ENCODE results near the gene TMPRSS13.
"Not testable (repeated sequence)": the region's sequence is repeated elsewhere in the genome, so short reads cannot be mapped to it uniquely, and the experiment has no call there.

TMPRSS13 gene

DNA sequence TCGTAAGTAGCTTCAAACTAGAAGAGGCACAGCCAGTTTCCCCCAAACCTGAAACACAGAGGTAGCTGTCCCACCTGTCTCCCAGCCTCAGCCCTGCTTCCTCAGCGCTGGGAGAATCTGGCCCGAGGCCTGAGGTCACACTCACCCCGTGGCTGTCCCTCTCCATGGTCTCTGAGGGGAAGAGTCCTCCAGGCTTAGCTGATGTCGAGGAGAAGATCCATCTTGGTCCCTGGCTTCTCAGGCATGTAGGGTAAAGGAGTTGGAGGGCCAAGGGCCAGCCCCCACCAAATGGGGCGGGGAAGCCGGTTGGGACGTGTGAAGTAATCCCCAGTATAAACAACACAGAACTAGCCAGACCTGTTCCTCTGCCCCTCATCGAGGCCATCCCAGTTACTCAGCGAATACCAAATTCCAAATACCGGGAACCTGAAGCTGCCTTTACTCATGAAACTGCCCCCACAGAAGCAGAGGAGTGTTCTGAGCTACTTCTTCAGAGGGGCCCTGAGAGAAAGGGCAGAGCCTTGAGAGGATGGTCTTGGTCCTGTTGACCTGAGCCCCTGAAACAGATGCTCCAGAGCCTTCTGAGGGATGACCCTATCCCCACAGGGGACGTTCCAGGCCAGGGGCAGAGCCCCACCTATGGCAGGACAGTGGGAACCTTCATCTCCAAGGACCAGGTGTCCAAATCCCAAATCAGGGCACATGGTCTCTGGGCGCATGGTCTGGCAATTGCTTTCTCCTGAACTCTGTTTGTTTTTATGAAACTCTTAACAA is at the start of gene TMPRSS13:
Gene TMPRSS13 (minus strand): TSS at position 261 of the 774 bp plus-strand sequence. CDS start 95 bp downstream, at position 166.
- no peak for DNase-seq (ENCODE audit: low read depth)

DNA sequence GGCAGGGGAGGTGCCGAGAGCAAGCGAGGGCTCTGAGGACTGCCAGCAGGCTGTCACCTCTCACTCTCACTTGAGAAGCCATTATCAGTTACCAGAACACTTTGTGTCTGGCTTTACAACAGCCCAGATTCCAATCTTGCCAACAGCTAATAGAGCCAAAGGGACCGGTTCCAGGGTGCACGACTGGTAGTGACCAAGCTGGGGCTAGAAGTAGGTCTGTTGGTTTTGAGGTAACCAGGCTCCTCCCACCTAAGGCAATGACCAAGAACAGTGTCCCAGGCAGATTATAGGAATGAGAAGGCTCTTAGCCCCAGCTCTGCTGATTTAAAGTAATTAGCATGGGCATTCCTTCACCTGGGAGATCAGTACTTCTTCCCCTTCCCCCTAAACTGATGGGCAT is 49.8 kb upstream of the TMPRSS13 start:
- DNase-seq (ENCODE audit: low read depth), result no peak

- DNase-seq (ENCODE audit: low read depth), result not testable (repeated sequence)
Measured at GRCh38 chr11:117978291-117978910, 49.2 kb upstream of the TMPRSS13 start.

- DNase-seq (ENCODE audit: low read depth), result not testable (repeated sequence)
Measured at GRCh38 chr11:117977612-117978264, 48.5 kb upstream of the TMPRSS13 start.

DNA sequence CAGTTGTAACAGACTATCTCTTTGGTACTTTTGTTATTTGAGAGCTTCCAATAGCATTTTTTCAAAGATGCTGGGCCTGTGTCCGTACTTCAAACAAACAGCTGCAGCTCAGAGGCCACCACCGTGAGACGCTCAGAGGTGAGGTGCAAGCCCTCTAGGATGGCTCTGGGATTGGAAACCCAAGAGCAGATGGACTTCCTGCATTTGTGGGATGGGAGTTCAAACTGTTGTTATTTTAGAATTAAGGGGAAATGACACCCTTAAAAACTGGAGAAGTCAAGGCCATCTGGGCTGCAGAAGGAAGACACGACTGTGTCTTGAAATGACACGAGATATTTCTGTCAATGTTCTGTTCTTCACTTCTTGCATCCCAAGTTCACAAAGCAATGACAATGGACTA is 47.8 kb upstream of the TMPRSS13 start:
- no peak for DNase-seq (ENCODE audit: low read depth)

DNA sequence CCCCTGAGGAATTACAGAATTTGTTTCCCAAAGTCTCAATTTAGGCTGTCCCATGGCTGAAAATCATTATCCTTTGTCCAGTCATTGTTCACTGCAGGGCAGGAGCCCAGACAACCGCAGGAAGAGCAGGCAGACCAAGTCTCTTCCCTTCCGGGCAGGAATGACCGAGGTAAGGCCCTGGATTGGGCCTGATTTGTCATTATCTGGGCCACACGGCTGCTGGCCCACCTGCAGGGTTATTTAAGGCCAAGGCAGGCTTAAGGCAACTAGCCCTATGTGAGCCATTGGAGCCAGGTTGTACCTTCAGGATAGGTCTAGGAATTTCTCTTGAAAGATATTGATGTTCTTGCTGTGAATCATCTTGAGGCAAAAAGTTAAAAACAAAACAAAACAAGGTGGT is 47.2 kb upstream of the TMPRSS13 start:
- DNase-seq (ENCODE audit: low read depth), result no peak

- DNase-seq (ENCODE audit: low read depth), result no peak
Measured at GRCh38 chr11:117973503-117973860, 44.3 kb upstream of the TMPRSS13 start.

GRCh38 chr11:117972629-117973502 is 43.7 kb upstream of the TMPRSS13 start:
- no peak for DNase-seq (ENCODE audit: low read depth)

- no peak for DNase-seq (ENCODE audit: low read depth)
Measured at GRCh38 chr11:117972044-117972443, 42.8 kb upstream of the TMPRSS13 start.

DNA sequence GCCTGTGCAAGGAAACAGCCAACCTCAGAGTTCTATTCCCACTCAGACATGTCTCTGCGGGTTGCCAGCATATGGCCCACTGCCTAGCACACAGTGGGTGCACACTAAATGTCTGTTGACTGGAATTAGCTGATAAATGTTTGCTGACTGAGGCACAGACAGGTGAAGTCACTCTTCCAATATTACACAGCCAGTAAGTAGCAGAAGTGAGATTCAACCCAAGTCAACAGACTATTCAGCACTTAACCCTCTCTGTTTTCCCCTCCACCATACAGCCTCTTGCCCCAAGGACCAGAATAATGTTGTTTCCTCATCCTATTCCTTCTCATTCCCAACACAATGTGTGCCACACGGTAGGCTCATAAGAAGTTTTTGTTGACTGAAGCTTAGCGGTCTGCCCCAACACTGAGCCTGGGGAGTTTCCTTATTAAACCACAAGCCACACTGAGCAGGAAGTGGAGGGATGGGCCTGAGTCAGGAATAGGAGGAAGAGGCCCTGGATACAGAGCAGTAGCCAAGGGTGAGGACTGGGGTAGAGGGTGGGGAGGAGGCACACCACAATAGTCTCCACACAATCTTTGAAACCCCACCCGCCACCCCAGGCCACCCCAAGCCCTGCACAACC is 41.3 kb upstream of the TMPRSS13 start:
- DNase-seq (ENCODE audit: low read depth), result no peak

DNA sequence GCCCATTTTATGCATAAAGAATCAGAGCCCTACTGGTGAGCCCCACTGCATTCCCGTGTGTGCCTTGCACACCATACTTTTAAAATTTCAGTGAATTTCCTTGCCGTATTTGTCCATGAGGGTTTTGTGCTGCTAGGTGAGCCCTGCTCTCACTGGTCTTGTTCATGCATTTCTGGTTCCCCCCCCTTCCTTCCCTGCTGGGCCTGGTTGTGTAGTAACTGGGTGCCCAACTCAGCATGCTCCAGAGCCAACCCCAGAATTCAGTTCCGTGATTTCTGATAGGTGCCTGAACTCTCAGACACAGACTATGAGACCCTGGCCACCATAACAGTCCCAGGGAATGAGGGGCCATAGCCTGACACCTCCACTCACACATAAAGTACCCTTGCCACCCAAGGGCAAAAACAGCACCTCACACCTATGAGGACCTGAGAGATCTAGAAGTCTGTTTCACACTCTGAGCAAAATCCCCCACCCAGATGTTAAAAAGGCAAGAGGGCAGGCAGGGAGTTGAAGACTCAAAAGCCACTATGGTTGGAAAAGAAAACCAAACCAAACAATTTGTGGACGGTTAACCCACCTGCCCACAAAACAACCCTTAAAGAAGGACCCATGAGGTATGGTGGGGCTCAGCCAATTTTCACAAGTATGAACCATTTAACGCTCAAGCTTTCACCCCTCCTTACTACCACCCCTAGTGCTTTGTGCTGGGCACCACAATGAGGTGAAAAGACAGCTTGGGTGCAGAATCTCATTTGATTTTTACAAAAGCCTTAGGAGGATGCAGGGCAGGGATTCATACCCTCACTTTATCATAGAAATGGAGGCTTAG is 40.2 kb upstream of the TMPRSS13 start:
- no peak for DNase-seq (ENCODE audit: low read depth)

DNA sequence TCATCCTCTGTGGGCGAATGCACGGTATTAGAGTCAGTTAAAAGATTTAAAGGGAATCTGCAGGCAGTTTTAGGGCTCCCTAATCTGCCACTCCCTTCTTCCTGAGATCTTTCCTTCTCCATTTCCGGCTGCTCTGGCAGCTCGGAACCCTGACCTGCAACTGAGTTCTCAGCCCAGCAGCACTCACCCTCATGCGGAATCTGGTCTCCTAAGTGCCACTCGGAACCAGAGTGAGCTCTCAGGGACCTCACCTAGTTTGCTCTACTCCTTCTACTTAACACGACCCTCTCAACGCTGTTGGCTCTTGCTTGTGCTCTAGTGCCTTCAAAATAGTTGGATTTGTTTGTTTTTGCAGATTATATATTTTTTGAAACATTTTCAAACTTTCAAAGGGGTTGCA is 37.7 kb upstream of the TMPRSS13 start:
- DNase-seq (ENCODE audit: low read depth), result no peak

DNA sequence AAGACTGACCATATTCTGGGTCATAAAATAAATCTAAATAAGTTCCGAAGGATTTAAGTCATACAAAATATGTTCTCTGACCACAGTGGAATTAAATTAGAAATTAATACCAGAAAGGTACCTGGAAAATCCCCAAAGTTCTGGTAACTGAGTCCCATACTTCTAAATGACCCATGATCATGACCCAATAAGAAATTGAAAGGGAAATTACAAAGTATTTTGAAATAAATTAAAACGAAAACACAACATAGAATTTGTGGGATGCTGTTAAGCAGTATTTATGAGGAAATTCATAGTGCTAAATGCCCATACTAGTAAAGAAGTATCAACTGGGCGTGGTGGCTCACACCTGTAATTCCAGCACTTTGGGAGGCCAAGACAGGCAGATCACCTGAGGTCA is 33.6 kb upstream of the TMPRSS13 start:
- DNase-seq (ENCODE audit: low read depth), result no peak

DNA sequence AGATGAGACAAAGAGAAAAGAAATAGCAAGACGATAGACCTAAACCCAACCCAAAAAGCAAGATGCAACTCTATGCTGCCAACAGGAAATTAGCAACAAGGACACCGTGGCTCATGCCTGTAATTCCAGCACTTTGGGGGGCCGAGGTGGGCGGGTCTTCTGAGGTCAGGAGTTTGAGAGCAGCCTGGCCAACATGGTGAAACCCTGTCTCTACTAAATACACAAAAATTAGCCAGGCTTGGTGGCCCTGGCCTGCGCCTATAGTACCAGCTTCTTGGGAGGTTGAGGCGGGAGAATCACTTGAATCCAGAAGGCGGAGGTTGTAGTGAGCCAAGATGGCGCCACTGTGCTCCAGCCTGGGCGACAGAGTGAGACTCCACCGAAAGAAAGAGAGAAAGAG is 32.7 kb upstream of the TMPRSS13 start:
- no peak for DNase-seq (ENCODE audit: low read depth)

- no peak for DNase-seq (ENCODE audit: low read depth)
Measured at GRCh38 chr11:117960406-117960805, 31.2 kb upstream of the TMPRSS13 start.

DNA sequence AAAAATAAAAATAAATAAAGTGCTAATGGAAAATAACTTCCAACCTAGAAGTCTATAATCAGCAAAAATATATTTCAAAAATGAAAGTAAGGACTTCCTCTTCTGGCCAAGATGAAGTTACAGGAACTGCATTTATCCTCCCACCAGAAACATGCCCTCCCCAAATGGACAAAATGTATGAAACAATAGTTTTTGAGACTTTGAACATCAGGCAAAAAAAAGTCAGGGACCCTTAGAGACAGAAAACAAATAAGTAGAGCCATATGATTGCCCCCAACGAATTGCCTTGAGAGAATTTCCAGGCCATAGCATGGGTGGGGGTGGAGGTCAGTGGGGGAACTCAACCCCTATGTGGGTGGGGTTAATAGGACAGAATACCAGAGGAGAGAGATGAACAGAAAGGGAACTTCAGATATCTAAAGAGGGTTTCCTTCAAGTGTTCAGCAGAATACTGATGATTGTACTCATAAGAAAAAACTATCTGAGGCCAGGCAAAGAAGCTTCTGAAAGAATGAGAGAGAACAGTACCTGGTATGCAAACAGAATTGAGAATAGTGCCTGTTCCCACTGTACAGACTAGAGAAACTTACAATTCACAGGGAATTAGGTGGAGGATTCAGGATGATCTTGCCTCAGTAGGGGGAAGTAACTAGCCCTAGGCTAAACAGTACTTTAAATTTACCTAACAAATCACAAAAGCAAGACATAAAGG is 30.4 kb upstream of the TMPRSS13 start:
- DNase-seq (ENCODE audit: low read depth), result no peak

GRCh38 chr11:117958949-117959348 is 29.7 kb upstream of the TMPRSS13 start:
- DNase-seq (ENCODE audit: low read depth), result no peak

- no peak for DNase-seq (ENCODE audit: low read depth)
Measured at GRCh38 chr11:117953024-117953671, 23.9 kb upstream of the TMPRSS13 start.

Measured in stimulated activated CD8-positive, alpha-beta memory T cell treated with anti-CD3 and anti-CD28 coated beads, Interleukin-12 subunit alpha, Interleukin-12 subunit beta, amount 100 ng/mL, for 4 hours (primary cell).